Testis (tissue), 3 donors: ENCODE data around the gene CLIP2. TPM values are rescaled to one million over a fixed set of nuclear protein-coding genes. Genes with fewer than 3 reads are reported as not detected.

Experiments
- DNase-seq: peaks from one replicate; pipeline ENCODE4 v3.0.0-alpha.2; 2019
- H3K27ac ChIP-seq, 2 donors: fragments of 200-600 bp; sonication (generic); one replicate each; pipeline ENCODE4 v1.5.1; 2019
- H3K27me3 ChIP-seq: fragments of 200-600 bp; sonication (generic); one replicate; pipeline ENCODE4 v1.5.1; 2019
- H3K36me3 ChIP-seq: fragments of 200-600 bp; sonication (generic); one replicate; pipeline ENCODE4 v1.5.1; 2017; ENCODE audit warnings: low read depth; ENCODE audit errors: missing control alignments
- H3K4me1 ChIP-seq: fragments of 200-600 bp; sonication (generic); one replicate; pipeline ENCODE4 v1.5.1; 2019
- H3K4me3 ChIP-seq, 2 donors: fragments of 200-600 bp; sonication (generic); one replicate each; pipeline ENCODE4 v1.5.1; 2017 to 2019
- H3K9me3 ChIP-seq: fragments of 200-600 bp; sonication (generic); one replicate; pipeline ENCODE4 v1.5.1; 2017
- POLR2A ChIP-seq: fragments of 450-650 bp; IDR thresholded peaks from one replicate; pipeline ENCODE4 v1.6.1; 2017; ENCODE audit warnings: antibody characterized with exemption, mild to moderate bottlenecking, moderate library complexity
- WGBS, 2 donors: methylation state at CpG; one replicate each; pipeline ENCODE4 v1.1.5; 2018; 5-methylcytosine and 5-hydroxymethylcytosine counted together
- intact Hi-C: fragments of 100-400 bp; cut with DNase I; formaldehyde crosslinking; loops from one replicate; pipeline ENCODE4 v1.15.1; 2023; ENCODE audit warnings: low total_unique reads
- polyA plus RNA-seq: library from polyadenylated mRNA; stranded (reverse); fragments of 350-450 nt; fragmentation: Illumina TruSeq; extraction: RNeasy Lipid Tissue Mini Kit (QIAGEN cat#74804); gene quantifications from one replicate; pipeline ENCODE4 v1.2.3, GENCODE V29; 2014; ENCODE audit warnings: low read depth, low replicate concordance; ENCODE audit not compliant: insufficient read depth
- total RNA-seq, 2 donors: library from RNA; depleted of rRNA; stranded (reverse); fragments of >200 nt; gene quantifications; one replicate each; pipeline ENCODE4 v1.2.3, GENCODE V29; 2016
- TF ChIP-seq, protein P1 (sequence below), 3 experiments: fragments of 450-650 bp in 2 of 3; fragments of 200-600 bp in 1 of 3; sonication (generic) in 1 of 3; IDR thresholded peaks; one replicate each; pipeline ENCODE4 v1.5.1; 2016 to 2019; ENCODE audit warnings: antibody characterized with exemption in 3 of 3, mild to moderate bottlenecking in 2 of 3, moderate library complexity in 1 of 3

CLIP2 gene
- total and polyA plus RNA-seq, 3 donors from 2014 or later = 8.5 to 19.8 (median 16.5) TPM

DNA sequence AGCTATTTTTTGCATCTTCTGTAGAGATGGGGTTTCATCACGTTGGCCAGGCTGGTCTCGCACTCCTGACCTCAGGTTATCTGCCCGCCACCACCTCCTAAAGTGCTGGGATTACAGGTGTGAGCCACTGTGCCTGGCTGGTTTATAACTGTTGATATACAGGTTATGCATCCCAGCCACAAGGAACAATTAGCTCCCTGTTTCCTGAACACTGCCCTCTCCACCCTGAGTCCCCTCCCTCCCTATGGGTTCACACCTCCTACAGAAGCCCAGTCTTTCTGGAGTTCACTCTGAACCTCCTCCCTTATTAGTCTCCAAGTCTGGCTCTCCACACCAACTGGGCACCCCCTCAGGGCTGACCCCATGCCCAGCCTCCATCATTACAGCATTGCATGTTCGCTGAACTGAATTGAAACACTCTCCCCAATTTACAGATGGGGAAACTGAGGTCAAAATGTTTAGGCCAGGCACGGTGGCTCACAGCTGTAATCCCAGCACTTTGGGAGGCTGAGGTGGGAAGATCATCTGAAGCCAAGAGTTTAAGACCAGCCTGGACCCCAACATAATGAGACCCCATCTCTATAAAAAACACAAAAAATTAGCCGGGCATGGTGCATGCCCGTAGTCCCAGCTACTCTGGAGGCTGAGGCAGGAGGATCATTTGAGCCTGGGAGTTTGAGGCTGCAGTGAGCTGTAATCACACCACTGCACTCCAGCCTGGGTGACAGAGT lies 1.7 kb upstream of the CLIP2 start:
- H3K4me3 ChIP-seq = no peak overlapping the region
- H3K4me1 ChIP-seq = peaks cover 21% of the 10 kb centered on the region
- DNase-seq = no peak
- no peaks in the 10 kb centered on the region for H3K27me3 ChIP-seq
- H3K27ac ChIP-seq = no peak overlapping the region
- WGBS, 2 donors = 86 to 91% methylated on average over 7 of the region's 7 CpGs
- intact Hi-C loops = no loop called here
- H3K36me3 ChIP-seq = no peaks in the 10 kb centered on the region
- TF ChIP-seq, protein P1, sequence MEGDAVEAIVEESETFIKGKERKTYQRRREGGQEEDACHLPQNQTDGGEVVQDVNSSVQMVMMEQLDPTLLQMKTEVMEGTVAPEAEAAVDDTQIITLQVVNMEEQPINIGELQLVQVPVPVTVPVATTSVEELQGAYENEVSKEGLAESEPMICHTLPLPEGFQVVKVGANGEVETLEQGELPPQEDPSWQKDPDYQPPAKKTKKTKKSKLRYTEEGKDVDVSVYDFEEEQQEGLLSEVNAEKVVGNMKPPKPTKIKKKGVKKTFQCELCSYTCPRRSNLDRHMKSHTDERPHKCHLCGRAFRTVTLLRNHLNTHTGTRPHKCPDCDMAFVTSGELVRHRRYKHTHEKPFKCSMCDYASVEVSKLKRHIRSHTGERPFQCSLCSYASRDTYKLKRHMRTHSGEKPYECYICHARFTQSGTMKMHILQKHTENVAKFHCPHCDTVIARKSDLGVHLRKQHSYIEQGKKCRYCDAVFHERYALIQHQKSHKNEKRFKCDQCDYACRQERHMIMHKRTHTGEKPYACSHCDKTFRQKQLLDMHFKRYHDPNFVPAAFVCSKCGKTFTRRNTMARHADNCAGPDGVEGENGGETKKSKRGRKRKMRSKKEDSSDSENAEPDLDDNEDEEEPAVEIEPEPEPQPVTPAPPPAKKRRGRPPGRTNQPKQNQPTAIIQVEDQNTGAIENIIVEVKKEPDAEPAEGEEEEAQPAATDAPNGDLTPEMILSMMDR (IDR thresholded peaks at IDR 0.05) = no peak
- TF ChIP-seq POLR2A = no peak
- no peaks in the 10 kb centered on the region for H3K9me3 ChIP-seq

GRCh38 chr7:74288034-74288881 lies 949 bp upstream of the CLIP2 start:
- Histone ChIP-seq H3K4me1 (peaks cover 22% of the 10 kb centered on the region), H3K4me3 (peak overlapping the region in 1 of 2 donors; percentile 54), H3K27ac (no peak overlapping the region), H3K9me3 (no peaks in the 10 kb centered on the region), H3K27me3 (no peaks in the 10 kb centered on the region), H3K36me3 (no peaks in the 10 kb centered on the region)
- no peak for DNase-seq
- intact Hi-C loops = no loop called here
- WGBS, 2 donors = 21 to 39% methylated on average over 20 of the region's 20 CpGs
- TF ChIP-seq, protein P1 (IDR thresholded peaks at IDR 0.05) = no peak
- TF ChIP-seq POLR2A = no peak

GRCh38 chr7:74289659-74290552 lies 699 bp downstream of the CLIP2 start:
- peak overlapping the region; percentile 76 to 80 for H3K4me3 ChIP-seq
- DNase-seq = no peak
- no peaks in the 10 kb centered on the region for H3K9me3 ChIP-seq
- 0 to 1% methylated on average over 4 to 40 of the region's 60 CpGs for WGBS, 2 donors
- intact Hi-C loops = no loop called here
- H3K4me1 ChIP-seq = peaks cover 25% of the 10 kb centered on the region
- no peaks in the 10 kb centered on the region for H3K27me3 ChIP-seq
- H3K36me3 ChIP-seq = no peaks in the 10 kb centered on the region
- TF ChIP-seq, protein P1 (IDR thresholded peaks at IDR 0.05) = no peak
- TF ChIP-seq POLR2A = no peak
- peak overlapping the region; percentile 31 to 66 for H3K27ac ChIP-seq

DNA sequence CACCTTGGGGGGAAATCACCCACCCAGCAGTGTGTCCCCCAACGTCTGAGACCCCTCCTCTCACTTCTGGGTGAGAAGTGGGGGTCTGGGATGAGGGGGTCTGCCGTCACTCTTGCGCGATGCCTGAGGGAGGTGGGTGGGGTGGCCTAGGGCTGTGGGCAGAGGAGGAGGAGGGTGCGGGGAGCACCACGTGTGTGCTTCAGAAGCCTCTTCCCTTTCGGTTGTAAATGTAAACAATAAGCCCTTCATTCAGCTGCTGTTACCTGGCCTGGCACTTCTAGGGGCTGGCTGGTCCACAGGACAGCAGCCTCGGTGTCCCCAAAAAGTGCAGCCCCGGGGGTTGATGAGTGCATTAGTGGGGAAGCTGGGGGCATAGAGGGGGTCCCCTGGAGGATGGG lies 1.3 kb downstream of the CLIP2 start:
- intact Hi-C loops = no loop called here
- no peaks in the 10 kb centered on the region for H3K27me3 ChIP-seq
- no peak overlapping the region for H3K27ac ChIP-seq
- TF ChIP-seq, protein P1 (IDR thresholded peaks at IDR 0.05) = no peak
- peak overlapping the region in 1 of 2 donors; percentile 76 for H3K4me3 ChIP-seq
- H3K36me3 ChIP-seq = no peaks in the 10 kb centered on the region
- H3K9me3 ChIP-seq = no peaks in the 10 kb centered on the region
- no peak for DNase-seq
- peaks cover 25% of the 10 kb centered on the region for H3K4me1 ChIP-seq
- WGBS, 2 donors = 21 to 34% methylated on average over 5 to 9 of the region's 9 CpGs
